Measurements from ENCODE around the gene CORIN. TPM values are rescaled to one million over a fixed set of nuclear protein-coding genes. Genes with fewer than 3 reads are reported as not detected.
"Not testable (repeated sequence)": the region's sequence is repeated elsewhere in the genome, so short reads cannot be mapped to it uniquely, and the experiment has no call there.

CORIN gene
- total RNA-seq, 2 donors from 2014 or later, result 0.32 to 0.48 TPM

- DNase-seq (ENCODE audit: low spot score), result no peak
- intact Hi-C loops (cut with DNase I), result no loop called here
Measured at GRCh38 chr4:47615385-47615784, 222.5 kb downstream of the CORIN start.

DNA sequence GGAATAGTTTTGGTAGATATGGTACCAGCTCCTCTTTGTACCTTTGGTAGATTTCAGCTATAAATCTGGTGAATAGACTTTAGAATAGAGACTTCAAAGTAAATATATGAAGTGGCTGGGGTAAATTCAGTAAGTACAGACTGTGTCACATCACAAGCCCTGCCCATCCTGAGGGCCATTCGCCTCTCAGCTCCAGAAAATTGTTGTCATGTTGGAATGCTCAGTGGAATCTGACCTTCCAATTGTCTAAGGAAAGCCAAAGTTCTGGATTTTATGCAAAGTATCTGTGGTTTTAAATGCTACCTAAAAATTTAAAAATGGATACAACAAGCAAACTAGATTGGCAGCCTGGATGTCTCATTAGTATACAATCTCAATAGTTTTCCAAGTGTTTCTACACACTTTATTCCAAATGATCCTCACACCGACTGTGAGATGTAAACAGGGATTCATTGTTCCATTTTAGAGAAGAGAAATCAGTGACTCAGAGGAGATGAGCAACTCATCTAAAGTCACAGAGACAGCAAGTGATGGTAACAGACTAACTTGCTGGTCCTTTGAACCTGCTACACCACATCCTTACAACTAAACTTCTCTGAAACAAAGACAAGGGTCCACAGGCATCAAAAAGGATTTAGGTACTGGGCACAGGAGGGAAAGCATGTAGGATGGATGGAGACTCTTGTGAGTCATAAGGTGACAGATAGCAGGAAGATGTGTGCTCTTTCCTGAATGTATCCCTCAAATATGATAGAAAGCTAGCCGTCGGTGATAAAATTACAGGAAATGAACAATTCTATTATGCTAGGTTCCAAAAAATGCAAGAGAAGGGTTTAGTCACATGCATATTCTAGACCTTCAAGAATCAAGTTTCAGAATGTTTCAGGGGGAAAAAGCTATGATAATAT, 225.5 kb downstream of the CORIN start:
- DNase-seq (ENCODE audit: low spot score), result no peak
- intact Hi-C loops (cut with DNase I), result no loop called here

GRCh38 chr4:47606482-47606881, 231.4 kb downstream of the CORIN start:
- intact Hi-C loops (cut with DNase I), result no loop called here
- DNase-seq (ENCODE audit: low spot score), result no peak

DNA sequence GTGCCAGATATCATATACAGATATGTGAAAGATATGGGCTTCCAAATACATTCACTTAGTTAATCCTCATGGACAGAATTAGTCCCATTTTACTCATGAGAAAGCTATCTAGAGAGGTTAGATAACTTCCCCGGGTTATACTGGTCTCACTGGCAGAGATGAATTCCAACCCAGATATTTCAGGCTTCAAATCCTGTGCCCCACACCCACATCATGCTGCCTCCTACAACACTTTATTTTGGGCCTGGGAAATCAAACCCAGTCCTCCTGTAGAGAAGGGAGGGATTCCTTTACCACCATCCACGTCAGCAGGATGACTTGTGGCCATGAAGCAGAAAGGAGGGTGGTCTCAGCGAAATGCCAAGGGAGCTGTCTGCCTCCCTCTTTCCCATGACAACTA, 239.0 kb downstream of the CORIN start:
- intact Hi-C loops (cut with DNase I), result loop anchor here in 1 of 2 donors (5.0 kb wide), 1 partner anchor 257 kb away; no protein-coding TSS in a partner anchor
- DNase-seq (ENCODE audit: low spot score), result no peak

- DNase-seq (ENCODE audit: low spot score), result no peak
- intact Hi-C loops (cut with DNase I), result loop anchor here in 1 of 2 donors (5.0 kb wide), 1 partner anchor 256 kb away; no protein-coding TSS in a partner anchor
Measured at GRCh38 chr4:47598320-47598719, 239.5 kb downstream of the CORIN start.

- intact Hi-C loops (cut with DNase I), result loop anchor here in 1 of 2 donors (5.0 kb wide), 1 partner anchor 255 kb away; no protein-coding TSS in a partner anchor
- DNase-seq (ENCODE audit: low spot score), result no peak
Measured at GRCh38 chr4:47597696-47598095, 240.2 kb downstream of the CORIN start.

DNA sequence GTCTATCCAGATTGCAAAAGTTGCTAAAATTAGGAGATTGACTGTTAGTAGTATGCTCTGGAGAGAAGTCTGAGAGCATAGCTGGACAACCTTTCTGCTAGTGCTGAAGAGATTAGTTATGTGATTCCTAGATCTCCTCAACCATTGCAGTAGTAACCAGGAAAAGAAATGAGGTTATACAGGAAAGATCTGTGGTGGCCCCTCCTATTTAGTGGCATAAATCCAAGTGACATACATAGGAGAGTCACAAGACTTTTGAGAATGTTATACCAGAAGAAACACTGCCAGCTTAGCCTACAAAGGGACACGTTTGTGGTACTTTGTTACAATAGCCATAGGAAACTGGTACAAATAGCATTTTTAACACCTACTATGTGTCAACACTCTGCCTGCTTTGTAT, 247.5 kb downstream of the CORIN start:
- DNase-seq (ENCODE audit: low spot score), result no peak
- intact Hi-C loops (cut with DNase I), result no loop called here

DNA sequence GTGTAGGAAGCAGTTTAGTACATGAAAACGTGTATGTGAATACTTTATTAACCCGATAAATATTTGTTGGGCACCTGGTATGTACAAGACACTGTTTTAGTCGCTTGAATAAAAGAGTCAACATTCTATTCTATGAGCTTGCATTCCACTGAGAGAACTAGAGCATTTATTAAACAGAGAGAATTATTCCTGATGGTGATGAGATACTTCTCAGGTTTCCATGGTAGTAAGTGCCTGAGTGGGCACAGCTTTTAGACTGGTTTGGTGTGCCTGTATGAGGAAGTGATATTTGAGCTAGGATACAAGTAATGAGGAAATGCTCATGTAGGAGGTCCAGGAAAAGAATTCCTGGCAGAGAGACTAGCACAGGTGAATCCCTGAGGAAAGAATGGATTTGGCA, 258.6 kb downstream of the CORIN start:
- DNase-seq (ENCODE audit: low spot score), result no peak
- intact Hi-C loops (cut with DNase I), result no loop called here

DNA sequence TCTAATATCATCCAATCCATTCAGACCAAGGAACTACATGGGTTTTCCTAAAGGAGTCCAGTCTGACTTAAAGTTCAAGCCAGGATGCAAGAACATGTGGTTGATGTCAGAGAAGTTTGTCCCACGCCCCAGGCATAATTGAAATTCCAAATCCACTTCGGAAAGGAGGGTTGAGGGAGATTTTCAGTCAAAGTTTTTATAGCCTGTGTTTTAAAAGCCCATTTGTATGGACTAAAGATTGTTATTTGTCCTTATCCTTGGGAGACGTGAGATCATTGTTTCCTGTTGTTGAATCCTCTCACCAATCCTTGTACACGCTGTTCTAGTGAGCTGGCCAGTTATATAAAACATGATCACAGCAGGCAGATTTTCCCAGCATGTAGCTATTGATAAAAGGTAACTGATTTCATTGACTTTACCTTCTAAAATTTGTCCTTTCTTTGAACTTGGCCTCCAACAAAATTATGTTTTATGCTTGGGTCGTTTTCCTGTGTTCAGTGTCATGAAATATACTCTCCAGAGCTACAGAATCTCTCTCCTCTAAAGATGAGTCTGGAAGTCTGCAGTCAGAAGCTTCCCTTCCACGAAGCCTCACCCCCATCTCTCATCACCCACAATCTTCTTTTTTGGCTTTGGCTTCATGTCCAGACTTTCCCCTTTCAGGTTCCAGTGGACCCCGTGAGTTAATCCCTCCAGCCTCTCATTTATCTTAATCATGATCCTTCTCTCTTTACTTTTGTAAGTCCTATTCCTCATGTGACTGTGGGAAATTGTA, 259.9 kb downstream of the CORIN start:
- intact Hi-C loops (cut with DNase I), result no loop called here
- DNase-seq (ENCODE audit: low spot score), result no peak

DNA sequence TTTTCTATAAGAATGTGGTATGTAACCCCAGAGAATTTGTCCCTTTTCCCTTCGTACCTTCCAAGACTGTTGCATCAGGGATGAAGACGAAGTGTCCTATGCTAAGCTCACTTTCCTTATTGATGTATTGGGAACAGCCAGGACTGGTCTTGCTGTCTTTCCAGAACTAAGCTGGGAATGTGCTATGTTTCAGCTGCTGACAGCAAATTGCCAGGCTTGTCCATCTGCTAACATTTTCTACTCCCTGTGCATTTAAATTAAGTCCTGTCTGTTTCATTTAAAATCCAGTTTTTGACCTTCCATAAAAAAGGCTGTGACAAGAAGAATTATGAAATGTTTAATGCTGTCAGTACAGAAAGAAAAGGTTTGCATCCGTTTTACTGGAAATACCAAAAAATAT, 264.9 kb downstream of the CORIN start:
- intact Hi-C loops (cut with DNase I), result no loop called here
- no peak for DNase-seq (ENCODE audit: low spot score)

GRCh38 chr4:47570816-47571215, 267.1 kb downstream of the CORIN start:
- intact Hi-C loops (cut with DNase I), result no loop called here
- no peak for DNase-seq (ENCODE audit: low spot score)

GRCh38 chr4:47567511-47567910, 270.4 kb downstream of the CORIN start:
- intact Hi-C loops (cut with DNase I), result no loop called here

GRCh38 chr4:47566969-47567368, 270.9 kb downstream of the CORIN start:
- no peak for DNase-seq (ENCODE audit: low spot score)
- intact Hi-C loops (cut with DNase I), result no loop called here

More at GRCh38 chr4:47567511-47567910, 270.4 kb downstream of the CORIN start:
- DNase-seq (ENCODE audit: low spot score), result no peak

DNA sequence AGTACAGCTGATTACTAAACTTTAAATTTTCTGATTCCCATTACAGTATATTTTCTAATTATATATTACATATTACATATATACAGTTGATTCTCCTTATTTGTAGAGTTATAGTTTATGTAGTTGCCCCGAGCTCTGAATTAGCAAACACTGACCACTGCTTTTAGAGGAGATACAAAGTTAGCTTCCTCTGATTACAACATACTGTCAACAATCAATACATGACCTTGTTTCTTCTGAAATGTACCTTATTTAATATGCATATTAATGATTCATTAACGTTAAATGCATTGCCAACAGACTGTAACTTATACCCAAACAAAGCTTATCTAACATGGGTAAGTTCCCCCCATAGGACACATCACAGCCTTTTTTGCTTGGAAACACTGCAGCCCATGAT, 271.3 kb downstream of the CORIN start:
- intact Hi-C loops (cut with DNase I), result no loop called here

DNA sequence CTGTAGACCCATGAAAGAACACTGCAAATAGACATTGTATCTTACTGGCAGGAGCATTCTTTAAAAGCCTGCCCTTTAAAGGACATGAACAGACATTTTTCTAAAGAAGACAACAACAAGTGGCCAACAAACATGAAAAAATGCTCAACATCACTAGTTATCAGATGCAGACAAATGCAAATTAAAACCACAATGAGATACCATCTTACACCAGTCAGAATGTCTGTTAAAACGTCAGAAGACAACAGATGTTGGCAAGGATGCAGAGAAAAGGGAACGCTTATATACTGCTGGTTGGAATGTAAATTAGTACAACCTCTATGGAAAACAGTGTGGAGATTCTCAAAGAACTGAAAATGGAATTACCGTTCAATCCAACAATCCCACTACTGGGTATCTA, 275.6 kb downstream of the CORIN start:
- no peak for DNase-seq (ENCODE audit: low spot score)
- intact Hi-C loops (cut with DNase I), result no loop called here

More for the DNA sequence above, 271.3 kb downstream of the CORIN start:
- no peak for DNase-seq (ENCODE audit: low spot score)

- intact Hi-C loops (cut with DNase I), result no loop called here
- DNase-seq (ENCODE audit: low spot score), result no peak
Measured at GRCh38 chr4:47561331-47561730, 276.5 kb downstream of the CORIN start.

DNA sequence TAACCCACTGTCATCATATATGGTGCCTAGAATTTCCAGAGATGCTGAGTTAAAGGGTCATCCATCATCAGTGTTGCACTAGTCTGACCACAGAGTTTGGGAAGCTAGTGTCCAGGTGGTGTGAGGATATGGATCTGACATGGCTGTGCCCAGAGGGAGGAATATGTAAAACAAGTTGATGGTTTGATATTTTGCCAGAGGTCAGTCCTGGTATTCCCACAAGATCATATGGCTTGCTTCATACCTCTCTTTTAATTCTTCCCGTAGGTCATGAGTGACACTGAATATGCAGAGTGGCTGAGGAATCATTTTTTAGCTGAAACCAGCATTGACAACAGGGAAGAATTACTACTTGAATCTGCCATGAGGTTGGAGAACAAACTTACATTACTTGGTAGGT, 277.2 kb downstream of the CORIN start:
- no peak for DNase-seq (ENCODE audit: low spot score)

DNA sequence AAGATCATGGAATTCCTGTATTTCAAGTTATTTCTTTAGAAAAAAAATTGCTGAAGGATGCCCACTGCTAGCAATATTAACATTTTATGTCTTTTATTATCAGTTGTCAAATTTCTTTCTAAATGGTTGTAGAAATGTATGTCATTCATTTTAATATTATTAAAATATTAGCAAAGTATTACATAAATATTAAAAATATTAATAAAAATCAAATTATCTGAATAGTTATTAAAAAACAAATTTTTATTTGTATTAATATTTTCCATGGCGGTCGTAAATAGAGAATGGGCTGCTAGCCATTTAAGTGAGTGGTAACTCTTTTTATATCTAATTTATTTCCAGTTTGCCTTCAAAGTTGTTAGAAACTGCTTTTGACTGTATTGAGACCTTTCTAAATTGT, 280.6 kb downstream of the CORIN start:
- no peak for DNase-seq (ENCODE audit: low spot score)
- intact Hi-C loops (cut with DNase I), result no loop called here

More for the DNA sequence above, 277.2 kb downstream of the CORIN start:
- intact Hi-C loops (cut with DNase I), result no loop called here

GRCh38 chr4:47555920-47556319, 281.9 kb downstream of the CORIN start:
- DNase-seq (ENCODE audit: low spot score); intact Hi-C loops (cut with DNase I): not testable (repeated sequence)
